ENCODE data around the gene PITPNM2.
"Not testable (repeated sequence)": the region's sequence is repeated elsewhere in the genome, so short reads cannot be mapped to it uniquely, and the experiment has no call there.

PITPNM2 gene

DNA sequence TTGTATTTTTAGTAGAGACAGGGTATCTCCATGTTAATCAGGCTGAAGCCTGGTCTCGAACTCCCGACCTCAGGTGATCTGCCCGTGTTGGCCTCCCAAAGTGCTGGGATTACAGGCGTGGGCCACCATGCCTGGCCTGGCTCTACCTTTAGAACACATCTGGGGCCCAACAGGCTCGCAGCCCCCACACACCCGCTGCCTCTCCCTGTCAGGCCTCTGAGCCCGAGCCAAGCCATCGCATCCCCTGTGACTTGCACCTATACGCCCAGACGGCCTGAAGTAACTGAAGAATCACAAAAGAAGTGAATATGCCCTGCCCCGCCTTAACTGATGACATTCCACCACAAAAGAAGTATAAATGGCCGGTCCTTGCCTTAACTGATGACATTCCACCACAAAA is 46.8 kb downstream of the PITPNM2 start:
- H3K9me3 ChIP-seq (replicated peaks; ENCODE audit: low read length); H3K4me3 ChIP-seq (ENCODE audit: low read length); H3K9ac ChIP-seq (ENCODE audit: low read depth, low read length); H3K4me1 ChIP-seq (ENCODE audit: control insufficient read depth, insufficient read depth, low read length); H3K27me3 ChIP-seq (ENCODE audit: control insufficient read depth, insufficient read depth, low read length); H3K4me2 ChIP-seq (ENCODE audit: low read length): not testable (repeated sequence)
- peaks cover 13% of the 10 kb centered on the region for H3K36me3 ChIP-seq (ENCODE audit: insufficient read depth, low read length)

DNA sequence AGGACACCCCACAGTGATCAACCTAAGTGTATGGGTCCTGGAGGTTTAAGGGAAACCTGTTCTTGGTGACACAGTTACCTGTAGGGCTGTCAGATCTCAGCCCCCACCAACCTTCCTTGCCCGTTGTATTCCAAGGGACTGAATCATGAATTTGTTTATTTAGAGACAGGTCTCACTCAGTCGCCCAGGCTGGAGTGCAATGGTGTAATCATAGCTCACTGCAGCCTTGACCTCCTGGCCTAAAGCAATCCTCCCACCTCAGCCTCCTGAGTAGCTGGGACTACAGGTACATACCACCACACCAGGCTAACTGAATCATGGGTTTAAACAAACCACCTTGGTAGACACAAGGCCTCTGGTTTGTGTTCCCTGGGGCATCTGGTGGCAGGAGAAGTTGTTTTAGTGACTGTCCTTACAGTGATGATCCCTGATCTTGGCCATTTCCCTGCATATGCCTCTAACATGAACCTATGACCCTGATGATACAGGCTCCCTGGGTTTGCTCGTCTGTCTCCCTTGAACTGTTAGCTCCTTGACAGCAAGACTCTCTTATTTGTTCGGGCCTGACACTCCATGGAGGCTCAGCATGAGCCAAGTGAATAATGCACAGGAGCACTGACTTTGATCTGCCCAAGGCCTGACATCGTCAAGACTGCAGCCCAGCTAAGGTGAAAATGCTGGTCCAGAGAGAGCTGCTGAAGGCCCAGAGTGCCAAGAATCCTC is 47.9 kb downstream of the PITPNM2 start:
- H3K27me3 ChIP-seq (ENCODE audit: control insufficient read depth, insufficient read depth, low read length) = no peaks in the 10 kb centered on the region
- peaks cover 5% of the 10 kb centered on the region for H3K36me3 ChIP-seq (ENCODE audit: insufficient read depth, low read length)
- no peak overlapping the region for H3K9ac ChIP-seq (ENCODE audit: low read depth, low read length)
- no peaks in the 10 kb centered on the region for H3K9me3 ChIP-seq (replicated peaks; ENCODE audit: low read length)
- no peak overlapping the region for H3K4me2 ChIP-seq (ENCODE audit: low read length)
- H3K4me3 ChIP-seq (ENCODE audit: low read length) = no peak overlapping the region
- H3K4me1 ChIP-seq (ENCODE audit: control insufficient read depth, insufficient read depth, low read length) = no peaks in the 10 kb centered on the region

DNA sequence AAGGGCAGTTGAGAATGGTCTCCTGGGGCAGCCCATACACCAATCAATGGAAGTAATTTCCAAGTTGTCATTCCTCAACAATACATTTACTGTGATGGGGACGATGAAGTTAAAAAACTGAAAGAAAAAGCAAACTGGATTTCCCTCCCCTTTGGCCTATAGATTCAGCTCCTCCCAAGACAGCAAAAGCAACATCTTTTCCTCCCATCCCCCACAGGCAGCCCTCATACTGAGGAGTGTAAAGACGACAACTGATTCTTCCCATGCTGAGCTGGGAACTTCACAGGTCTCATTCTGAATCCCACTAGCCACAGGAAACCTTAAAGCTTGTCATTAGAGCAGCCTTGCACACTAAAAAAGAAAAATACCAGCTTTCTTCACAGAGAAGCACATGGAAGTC is 48.5 kb downstream of the PITPNM2 start:
- Histone ChIP-seq H3K4me3 (ENCODE audit: low read length) (no peak overlapping the region), H3K4me2 (ENCODE audit: low read length) (no peak overlapping the region), H3K27me3 (ENCODE audit: control insufficient read depth, insufficient read depth, low read length) (no peaks in the 10 kb centered on the region), H3K9me3 (replicated peaks; ENCODE audit: low read length) (no peaks in the 10 kb centered on the region), H3K4me1 (ENCODE audit: control insufficient read depth, insufficient read depth, low read length) (no peaks in the 10 kb centered on the region), H3K36me3 (ENCODE audit: insufficient read depth, low read length) (peaks cover 5% of the 10 kb centered on the region), H3K9ac (ENCODE audit: low read depth, low read length) (no peak overlapping the region)

DNA sequence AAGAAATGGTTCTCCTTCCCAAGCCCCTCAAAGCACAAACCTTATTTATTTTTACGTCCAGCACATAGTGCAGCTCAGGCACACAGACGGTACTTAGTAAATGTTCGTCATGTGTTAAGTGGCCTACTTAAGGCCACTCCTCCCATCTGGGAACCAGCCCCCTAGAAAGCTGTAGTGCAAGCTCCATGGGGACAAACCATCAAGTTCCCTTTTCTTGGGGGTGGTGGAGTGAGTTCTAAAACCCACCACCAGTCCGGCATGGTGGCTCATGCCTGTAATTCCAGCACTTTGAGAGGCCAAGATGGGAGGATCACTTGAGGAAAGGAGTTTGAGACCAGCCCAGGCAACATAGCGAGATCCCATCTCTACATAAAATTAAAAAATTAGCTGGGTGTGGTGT is 49.4 kb downstream of the PITPNM2 start:
- Histone ChIP-seq H3K4me3 (ENCODE audit: low read length) (no peak overlapping the region), H3K9ac (ENCODE audit: low read depth, low read length) (no peak overlapping the region), H3K36me3 (ENCODE audit: insufficient read depth, low read length) (peaks cover 5% of the 10 kb centered on the region), H3K9me3 (replicated peaks; ENCODE audit: low read length) (no peaks in the 10 kb centered on the region), H3K4me1 (ENCODE audit: control insufficient read depth, insufficient read depth, low read length) (no peaks in the 10 kb centered on the region), H3K4me2 (ENCODE audit: low read length) (no peak overlapping the region), H3K27me3 (ENCODE audit: control insufficient read depth, insufficient read depth, low read length) (no peaks in the 10 kb centered on the region)
